WTC11 (cell line): ENCODE results near the gene RGP1. TPM values are rescaled to one million over a fixed set of nuclear protein-coding genes. Genes with fewer than 3 reads are reported as not detected.

Source experiments
- ATAC-seq: fragments of 200-7000 bp; cut with Tn5 transposase; 2 replicates; pipeline ENCODE4 v1.10.0; 2021; ENCODE audit warnings: mild to moderate bottlenecking, moderate library complexity
- CTCF ChIA-PET: fragments of 300-600 bp; sonication (Branson Sonifier 250); formaldehyde crosslinking; loops from one replicate; lab custom pipeline; 2021; ENCODE audit warnings: antibody characterized with exemption; lab: Charles Lee
- POLR2A ChIA-PET: fragments of 350-600 bp; sonication (Branson Sonifier 250); formaldehyde crosslinking; loops from one replicate; lab custom pipeline; 2021; ENCODE audit warnings: antibody characterized with exemption; lab: Charles Lee
- DNase-seq: peaks from one replicate; pipeline ENCODE4 v3.0.0; 2021; ENCODE audit warnings: low spot score
- H3K27ac Mint-ChIP-seq: 2 replicates; pipeline ENCODE4 v1.8.0; 2021; ENCODE audit warnings: mixed read lengths
- H3K27me3 Mint-ChIP-seq: 2 replicates; pipeline ENCODE4 v1.8.0; 2021; ENCODE audit warnings: low read depth, mild to moderate bottlenecking, moderate library complexity, mixed read lengths
- H3K36me3 Mint-ChIP-seq: 2 replicates; pipeline ENCODE4 v1.8.0; 2021; ENCODE audit warnings: mixed read lengths
- H3K4me1 Mint-ChIP-seq: 2 replicates; pipeline ENCODE4 v1.8.0; 2022; ENCODE audit warnings: mixed read lengths
- H3K4me3 Mint-ChIP-seq: 2 replicates; pipeline ENCODE4 v1.8.0; 2021; ENCODE audit warnings: mild to moderate bottlenecking, moderate library complexity, mixed read lengths
- H3K9me3 Mint-ChIP-seq: 2 replicates; pipeline ENCODE4 v1.8.0; 2021; ENCODE audit warnings: mixed read lengths
- CREM ChIP-seq: sonication (generic); formaldehyde crosslinking; IDR thresholded peaks from 2 replicates; pipeline ENCODE4 v1.8.1; 2022; ENCODE audit warnings: mild to moderate bottlenecking, missing genetic modification reagents, moderate library complexity
- ELF4 ChIP-seq: sonication (generic); formaldehyde crosslinking; IDR thresholded peaks from 2 replicates; pipeline ENCODE4 v1.8.1; 2022; ENCODE audit warnings: low read depth, mild to moderate bottlenecking, moderate library complexity, missing genetic modification reagents
- FOXJ3 ChIP-seq: sonication (generic); formaldehyde crosslinking; IDR thresholded peaks from 2 replicates; pipeline ENCODE4 v1.9.0; 2021; ENCODE audit warnings: missing genetic modification reagents, mild to moderate bottlenecking, borderline replicate concordance
- GABPB1 ChIP-seq: sonication (generic); formaldehyde crosslinking; IDR thresholded peaks from 2 replicates; pipeline ENCODE4 v1.8.1; 2023; ENCODE audit warnings: mild to moderate bottlenecking, missing genetic modification reagents
- MXD4 ChIP-seq: fragments of 250-450 bp; sonication (Bioruptor Pico); IDR thresholded peaks from 2 replicates; pipeline ENCODE4 v1.8.0; 2021; ENCODE audit warnings: mild to moderate bottlenecking, moderate library complexity, borderline replicate concordance
- NFATC4 ChIP-seq: fragments of 250-450 bp; sonication (Bioruptor Pico); IDR thresholded peaks from 2 replicates; pipeline ENCODE4 v1.9.0; 2021; ENCODE audit warnings: mild to moderate bottlenecking
- NFE2L1 ChIP-seq: sonication (generic); formaldehyde crosslinking; IDR thresholded peaks from 2 replicates; pipeline ENCODE4 v1.8.1; 2023; ENCODE audit warnings: missing genetic modification reagents
- NR3C1 ChIP-seq: sonication (generic); formaldehyde crosslinking; conservative IDR thresholded peaks from 2 replicates; pipeline ENCODE4 v1.8.1; 2023; ENCODE audit warnings: low read depth, mild to moderate bottlenecking, missing genetic modification reagents
- PRRX2 ChIP-seq: fragments of 250-450 bp; sonication (Bioruptor Pico); IDR thresholded peaks from 2 replicates; pipeline ENCODE4 v1.8.0; 2021; ENCODE audit warnings: mild to moderate bottlenecking
- RELA ChIP-seq: sonication (generic); formaldehyde crosslinking; IDR thresholded peaks from 2 replicates; pipeline ENCODE4 v1.8.1; 2022; ENCODE audit warnings: missing genetic modification reagents, mild to moderate bottlenecking, borderline replicate concordance
- SMAD3 ChIP-seq: sonication (generic); formaldehyde crosslinking; IDR thresholded peaks from 2 replicates; pipeline ENCODE4 v1.8.0; 2022; ENCODE audit warnings: missing genetic modification reagents, mild to moderate bottlenecking, borderline replicate concordance
- TEAD1 ChIP-seq: sonication (generic); formaldehyde crosslinking; IDR thresholded peaks from 2 replicates; pipeline ENCODE4 v1.8.0; 2022; ENCODE audit warnings: mild to moderate bottlenecking, missing genetic modification reagents
- ZNF423 ChIP-seq: fragments of 250-450 bp; sonication (Bioruptor Pico); IDR thresholded peaks from 2 replicates; pipeline ENCODE4 v2.1.2; 2022; ENCODE audit warnings: mild to moderate bottlenecking, moderate library complexity
- total RNA-seq: library from RNA; stranded (reverse); gene quantifications from 3 replicates; pipeline ENCODE4 v1.2.3, GENCODE V29; 2021
- TF ChIP-seq, protein P1 (sequence below): sonication (generic); formaldehyde crosslinking; IDR thresholded peaks from 2 replicates; pipeline ENCODE4 v1.8.0; 2022; ENCODE audit warnings: mild to moderate bottlenecking, missing genetic modification reagents
- TF ChIP-seq, protein P2 (sequence below): fragments of 250-450 bp; sonication (Bioruptor Pico); IDR thresholded peaks from 2 replicates; pipeline ENCODE4 v1.9.0; 2021; ENCODE audit warnings: mild to moderate bottlenecking
- TF ChIP-seq, protein P3 (sequence below): fragments of 250-450 bp; sonication (Bioruptor Pico); IDR thresholded peaks from 2 replicates; pipeline ENCODE4 v1.9.0; 2021; ENCODE audit warnings: moderate library complexity, mild to moderate bottlenecking, inconsistent platforms, borderline replicate concordance
- TF ChIP-seq, protein P4 (sequence below): sonication (generic); formaldehyde crosslinking; IDR thresholded peaks from 2 replicates; pipeline ENCODE4 v1.8.0; 2022; ENCODE audit warnings: mild to moderate bottlenecking, missing genetic modification reagents
- TF ChIP-seq, protein P5 (sequence below): sonication (generic); formaldehyde crosslinking; IDR thresholded peaks from 2 replicates; pipeline ENCODE4 v1.8.0; 2022; ENCODE audit warnings: mild to moderate bottlenecking, missing genetic modification reagents
- TF ChIP-seq, protein P6 (sequence below): sonication (generic); formaldehyde crosslinking; IDR thresholded peaks from 2 replicates; pipeline ENCODE4 v1.8.0; 2022; ENCODE audit warnings: missing genetic modification reagents

RGP1 gene
- total RNA-seq, 1 experiment from 2014 or later: 30.0 TPM

DNA sequence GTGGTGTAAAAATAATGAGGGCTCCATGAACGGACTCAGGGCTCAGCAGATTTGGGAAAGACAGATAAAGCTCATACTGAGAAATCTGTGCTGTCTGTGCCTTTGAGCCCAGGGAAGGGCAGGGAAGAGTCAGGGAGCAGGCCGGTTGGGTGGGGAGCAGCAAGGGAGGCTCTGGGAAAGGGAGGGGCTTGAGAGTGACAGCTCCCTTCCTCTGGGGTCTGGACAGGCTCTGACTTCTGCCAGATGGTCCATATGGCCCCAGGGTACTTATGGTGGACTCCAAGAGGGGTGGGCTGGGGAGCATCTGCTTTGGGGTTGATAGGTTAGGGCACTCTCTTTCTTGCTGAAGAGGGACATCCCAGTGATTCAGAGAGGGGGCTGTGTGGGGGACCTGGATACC is 44.4 kb downstream of the RGP1 start (continued):
- TF ChIP-seq, protein P1, sequence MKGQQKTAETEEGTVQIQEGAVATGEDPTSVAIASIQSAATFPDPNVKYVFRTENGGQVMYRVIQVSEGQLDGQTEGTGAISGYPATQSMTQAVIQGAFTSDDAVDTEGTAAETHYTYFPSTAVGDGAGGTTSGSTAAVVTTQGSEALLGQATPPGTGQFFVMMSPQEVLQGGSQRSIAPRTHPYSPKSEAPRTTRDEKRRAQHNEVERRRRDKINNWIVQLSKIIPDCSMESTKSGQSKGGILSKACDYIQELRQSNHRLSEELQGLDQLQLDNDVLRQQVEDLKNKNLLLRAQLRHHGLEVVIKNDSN: no peak
- TF ChIP-seq, protein P2, sequence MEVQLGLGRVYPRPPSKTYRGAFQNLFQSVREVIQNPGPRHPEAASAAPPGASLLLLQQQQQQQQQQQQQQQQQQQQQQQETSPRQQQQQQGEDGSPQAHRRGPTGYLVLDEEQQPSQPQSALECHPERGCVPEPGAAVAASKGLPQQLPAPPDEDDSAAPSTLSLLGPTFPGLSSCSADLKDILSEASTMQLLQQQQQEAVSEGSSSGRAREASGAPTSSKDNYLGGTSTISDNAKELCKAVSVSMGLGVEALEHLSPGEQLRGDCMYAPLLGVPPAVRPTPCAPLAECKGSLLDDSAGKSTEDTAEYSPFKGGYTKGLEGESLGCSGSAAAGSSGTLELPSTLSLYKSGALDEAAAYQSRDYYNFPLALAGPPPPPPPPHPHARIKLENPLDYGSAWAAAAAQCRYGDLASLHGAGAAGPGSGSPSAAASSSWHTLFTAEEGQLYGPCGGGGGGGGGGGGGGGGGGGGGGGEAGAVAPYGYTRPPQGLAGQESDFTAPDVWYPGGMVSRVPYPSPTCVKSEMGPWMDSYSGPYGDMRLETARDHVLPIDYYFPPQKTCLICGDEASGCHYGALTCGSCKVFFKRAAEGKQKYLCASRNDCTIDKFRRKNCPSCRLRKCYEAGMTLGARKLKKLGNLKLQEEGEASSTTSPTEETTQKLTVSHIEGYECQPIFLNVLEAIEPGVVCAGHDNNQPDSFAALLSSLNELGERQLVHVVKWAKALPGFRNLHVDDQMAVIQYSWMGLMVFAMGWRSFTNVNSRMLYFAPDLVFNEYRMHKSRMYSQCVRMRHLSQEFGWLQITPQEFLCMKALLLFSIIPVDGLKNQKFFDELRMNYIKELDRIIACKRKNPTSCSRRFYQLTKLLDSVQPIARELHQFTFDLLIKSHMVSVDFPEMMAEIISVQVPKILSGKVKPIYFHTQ (CRISPR knock-in tag): no peak
- TF ChIP-seq ZNF423 (CRISPR knock-in tag): no peak
- TF ChIP-seq, protein P3, sequence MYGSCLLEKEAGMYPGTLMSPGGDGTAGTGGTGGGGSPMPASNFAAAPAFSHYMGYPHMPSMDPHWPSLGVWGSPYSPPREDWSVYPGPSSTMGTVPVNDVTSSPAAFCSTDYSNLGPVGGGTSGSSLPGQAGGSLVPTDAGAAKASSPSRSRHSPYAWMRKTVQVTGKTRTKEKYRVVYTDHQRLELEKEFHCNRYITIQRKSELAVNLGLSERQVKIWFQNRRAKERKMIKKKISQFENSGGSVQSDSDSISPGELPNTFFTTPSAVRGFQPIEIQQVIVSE: no peak
- no peak for TF ChIP-seq ELF4 (CRISPR knock-in tag)
- TF ChIP-seq, protein P4, sequence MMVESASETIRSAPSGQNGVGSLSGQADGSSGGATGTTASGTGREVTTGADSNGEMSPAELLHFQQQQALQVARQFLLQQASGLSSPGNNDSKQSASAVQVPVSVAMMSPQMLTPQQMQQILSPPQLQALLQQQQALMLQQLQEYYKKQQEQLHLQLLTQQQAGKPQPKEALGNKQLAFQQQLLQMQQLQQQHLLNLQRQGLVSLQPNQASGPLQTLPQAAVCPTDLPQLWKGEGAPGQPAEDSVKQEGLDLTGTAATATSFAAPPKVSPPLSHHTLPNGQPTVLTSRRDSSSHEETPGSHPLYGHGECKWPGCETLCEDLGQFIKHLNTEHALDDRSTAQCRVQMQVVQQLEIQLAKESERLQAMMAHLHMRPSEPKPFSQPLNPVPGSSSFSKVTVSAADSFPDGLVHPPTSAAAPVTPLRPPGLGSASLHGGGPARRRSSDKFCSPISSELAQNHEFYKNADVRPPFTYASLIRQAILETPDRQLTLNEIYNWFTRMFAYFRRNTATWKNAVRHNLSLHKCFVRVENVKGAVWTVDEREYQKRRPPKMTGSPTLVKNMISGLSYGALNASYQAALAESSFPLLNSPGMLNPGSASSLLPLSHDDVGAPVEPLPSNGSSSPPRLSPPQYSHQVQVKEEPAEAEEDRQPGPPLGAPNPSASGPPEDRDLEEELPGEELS (CRISPR knock-in tag): no peak
- no peak for TF ChIP-seq RELA (CRISPR knock-in tag)
- TF ChIP-seq, protein P5, sequence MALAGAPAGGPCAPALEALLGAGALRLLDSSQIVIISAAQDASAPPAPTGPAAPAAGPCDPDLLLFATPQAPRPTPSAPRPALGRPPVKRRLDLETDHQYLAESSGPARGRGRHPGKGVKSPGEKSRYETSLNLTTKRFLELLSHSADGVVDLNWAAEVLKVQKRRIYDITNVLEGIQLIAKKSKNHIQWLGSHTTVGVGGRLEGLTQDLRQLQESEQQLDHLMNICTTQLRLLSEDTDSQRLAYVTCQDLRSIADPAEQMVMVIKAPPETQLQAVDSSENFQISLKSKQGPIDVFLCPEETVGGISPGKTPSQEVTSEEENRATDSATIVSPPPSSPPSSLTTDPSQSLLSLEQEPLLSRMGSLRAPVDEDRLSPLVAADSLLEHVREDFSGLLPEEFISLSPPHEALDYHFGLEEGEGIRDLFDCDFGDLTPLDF: no peak
- TF ChIP-seq NFE2L1 (CRISPR knock-in tag): no peak
- TF ChIP-seq TEAD1 (CRISPR knock-in tag): no peak

DNA sequence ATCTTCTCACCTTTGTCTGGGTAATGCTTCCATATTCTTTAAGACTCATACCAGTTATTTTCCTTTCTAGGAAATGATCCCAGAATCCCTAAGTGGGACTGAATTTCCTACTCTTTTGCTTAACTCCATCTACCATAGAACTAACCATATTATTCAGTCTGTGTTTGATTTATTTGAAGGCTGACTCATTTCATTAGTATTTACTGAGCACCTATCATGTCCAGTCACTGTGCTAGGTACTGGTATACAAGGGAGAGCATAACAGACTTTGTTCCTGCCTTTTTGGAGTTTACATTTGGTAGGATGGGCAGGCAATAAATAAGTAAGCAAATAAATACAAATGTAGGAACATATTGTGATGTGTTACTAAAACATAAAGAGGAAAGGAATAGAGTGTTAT is 46.6 kb downstream of the RGP1 start:
- no peak overlapping the region for H3K27ac Mint-ChIP-seq
- TF ChIP-seq NFATC4 (no peak), SMAD3 (no peak), GABPB1 (CRISPR knock-in tag) (no peak), NR3C1 (CRISPR knock-in tag) (no peak), CREM (CRISPR knock-in tag) (no peak), MXD4 (no peak), PRRX2 (no peak), FOXJ3 (CRISPR knock-in tag) (no peak)
- TF ChIP-seq, protein P1: no peak
- TF ChIP-seq, protein P6, sequence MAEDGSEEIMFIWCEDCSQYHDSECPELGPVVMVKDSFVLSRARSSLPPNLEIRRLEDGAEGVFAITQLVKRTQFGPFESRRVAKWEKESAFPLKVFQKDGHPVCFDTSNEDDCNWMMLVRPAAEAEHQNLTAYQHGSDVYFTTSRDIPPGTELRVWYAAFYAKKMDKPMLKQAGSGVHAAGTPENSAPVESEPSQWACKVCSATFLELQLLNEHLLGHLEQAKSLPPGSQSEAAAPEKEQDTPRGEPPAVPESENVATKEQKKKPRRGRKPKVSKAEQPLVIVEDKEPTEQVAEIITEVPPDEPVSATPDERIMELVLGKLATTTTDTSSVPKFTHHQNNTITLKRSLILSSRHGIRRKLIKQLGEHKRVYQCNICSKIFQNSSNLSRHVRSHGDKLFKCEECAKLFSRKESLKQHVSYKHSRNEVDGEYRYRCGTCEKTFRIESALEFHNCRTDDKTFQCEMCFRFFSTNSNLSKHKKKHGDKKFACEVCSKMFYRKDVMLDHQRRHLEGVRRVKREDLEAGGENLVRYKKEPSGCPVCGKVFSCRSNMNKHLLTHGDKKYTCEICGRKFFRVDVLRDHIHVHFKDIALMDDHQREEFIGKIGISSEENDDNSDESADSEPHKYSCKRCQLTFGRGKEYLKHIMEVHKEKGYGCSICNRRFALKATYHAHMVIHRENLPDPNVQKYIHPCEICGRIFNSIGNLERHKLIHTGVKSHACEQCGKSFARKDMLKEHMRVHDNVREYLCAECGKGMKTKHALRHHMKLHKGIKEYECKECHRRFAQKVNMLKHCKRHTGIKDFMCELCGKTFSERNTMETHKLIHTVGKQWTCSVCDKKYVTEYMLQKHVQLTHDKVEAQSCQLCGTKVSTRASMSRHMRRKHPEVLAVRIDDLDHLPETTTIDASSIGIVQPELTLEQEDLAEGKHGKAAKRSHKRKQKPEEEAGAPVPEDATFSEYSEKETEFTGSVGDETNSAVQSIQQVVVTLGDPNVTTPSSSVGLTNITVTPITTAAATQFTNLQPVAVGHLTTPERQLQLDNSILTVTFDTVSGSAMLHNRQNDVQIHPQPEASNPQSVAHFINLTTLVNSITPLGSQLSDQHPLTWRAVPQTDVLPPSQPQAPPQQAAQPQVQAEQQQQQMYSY (CRISPR knock-in tag): no peak
- TF ChIP-seq, all 79 proteins: peak for 0
- Mint-ChIP-seq H3K36me3 (no peaks in the 10 kb centered on the region), H3K9me3 (no peaks in the 10 kb centered on the region), H3K4me1 (peaks cover 6% of the 10 kb centered on the region), H3K27me3 (no peaks in the 10 kb centered on the region), H3K4me3 (no peak overlapping the region)
- ATAC-seq (no peak), DNase-seq (no peak)
- CTCF ChIA-PET: interaction anchor here (1.3 kb wide), 1 partner anchor 20 kb away, joined by 3 read pairs; no protein-coding TSS in a partner anchor
- POLR2A ChIA-PET: no interaction called here
